GM23338 (cell line): ENCODE data around the gene UBE2E2.

Source experiments
- CREB1 ChIP-seq: fragments of 250-450 bp; sonication (Bioruptor Pico); IDR thresholded peaks from 2 replicates; pipeline ENCODE4 v1.5.0; 2020; ENCODE audit warnings: low read depth, mild to moderate bottlenecking, moderate library complexity
- EZH2 ChIP-seq: fragments of 200-600 bp; sonication (generic); IDR thresholded peaks from one replicate; pipeline ENCODE4 v1.8.0; 2017; ENCODE audit warnings: antibody characterized with exemption, mild to moderate bottlenecking, low read depth; ENCODE audit not compliant: unreplicated experiment
- EZH2phosphoT487 ChIP-seq: fragments of 200-600 bp; sonication (generic); IDR thresholded peaks from one replicate; pipeline ENCODE4 v1.8.1; 2018; ENCODE audit warnings: antibody characterized with exemption; ENCODE audit not compliant: unreplicated experiment
- JUNB ChIP-seq: IDR thresholded peaks from one replicate; pipeline ENCODE4 v1.6.1; 2016; ENCODE audit warnings: antibody characterized with exemption; ENCODE audit not compliant: unreplicated experiment
- NANOG ChIP-seq: IDR thresholded peaks from 2 replicates; pipeline ENCODE4 v1.6.1; 2016; ENCODE audit warnings: antibody characterized with exemption, borderline replicate concordance
- POLR2AphosphoS5 ChIP-seq: IDR thresholded peaks from 2 replicates; pipeline ENCODE4 v1.6.1; 2016; ENCODE audit warnings: antibody characterized with exemption, low read depth
- STAT1 ChIP-seq: IDR thresholded peaks from one replicate; pipeline ENCODE4 v1.6.1; 2016; ENCODE audit warnings: antibody characterized with exemption; ENCODE audit not compliant: unreplicated experiment
- ZNF114 ChIP-seq: fragments of 250-450 bp; sonication (Bioruptor Pico); IDR thresholded peaks from 2 replicates; pipeline ENCODE4 v1.5.0; 2020; ENCODE audit warnings: mild to moderate bottlenecking, moderate library complexity
- ZNF331 ChIP-seq: fragments of 250-450 bp; sonication (Bioruptor Pico); IDR thresholded peaks from 2 replicates; pipeline ENCODE4 v1.5.0; 2020; ENCODE audit warnings: low read depth, mild to moderate bottlenecking, moderate library complexity
- TF ChIP-seq, protein P1 (sequence below), 2 experiments: fragments of 200-600 bp in 1 of 2; sonication (generic) in 1 of 2; conservative IDR thresholded peaks; 2 replicates each; pipeline versions ENCODE4 v1.5.1 to v1.6.1; 2016 to 2017; ENCODE audit warnings: antibody characterized with exemption in 2 of 2, low read depth in 2 of 2, mild to moderate bottlenecking in 2 of 2, moderate library complexity in 1 of 2
- TF ChIP-seq, protein P2 (sequence below): IDR thresholded peaks from one replicate; pipeline ENCODE4 v1.6.1; 2018; ENCODE audit warnings: antibody characterized with exemption; ENCODE audit not compliant: unreplicated experiment
- TF ChIP-seq, protein P3 (sequence below): IDR thresholded peaks from 2 replicates; pipeline ENCODE4 v1.6.1; 2016; ENCODE audit warnings: antibody characterized with exemption

DNA sequence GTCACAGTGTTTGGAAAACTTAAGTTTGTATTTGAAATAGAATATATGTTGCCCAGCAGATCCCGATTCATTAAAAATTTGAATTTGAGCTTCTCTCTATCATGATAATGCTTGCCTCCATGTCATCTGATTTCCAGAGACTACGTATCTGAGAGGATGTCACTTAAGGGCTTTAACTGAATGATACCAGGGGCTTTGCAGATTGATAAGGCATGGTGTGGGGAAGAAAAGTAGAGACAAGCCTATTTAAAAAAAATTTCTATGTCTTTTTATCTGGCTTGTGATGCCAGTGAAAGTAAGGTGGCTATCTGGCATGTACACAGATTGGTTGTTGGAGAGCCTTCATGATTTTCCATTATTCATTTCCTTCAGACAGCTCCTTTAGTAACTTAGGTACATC lies 72.7 kb downstream of the UBE2E2 start:
- TF ChIP-seq EZH2, result no peak
- no peak for TF ChIP-seq POLR2AphosphoS5
- TF ChIP-seq, protein P1, sequence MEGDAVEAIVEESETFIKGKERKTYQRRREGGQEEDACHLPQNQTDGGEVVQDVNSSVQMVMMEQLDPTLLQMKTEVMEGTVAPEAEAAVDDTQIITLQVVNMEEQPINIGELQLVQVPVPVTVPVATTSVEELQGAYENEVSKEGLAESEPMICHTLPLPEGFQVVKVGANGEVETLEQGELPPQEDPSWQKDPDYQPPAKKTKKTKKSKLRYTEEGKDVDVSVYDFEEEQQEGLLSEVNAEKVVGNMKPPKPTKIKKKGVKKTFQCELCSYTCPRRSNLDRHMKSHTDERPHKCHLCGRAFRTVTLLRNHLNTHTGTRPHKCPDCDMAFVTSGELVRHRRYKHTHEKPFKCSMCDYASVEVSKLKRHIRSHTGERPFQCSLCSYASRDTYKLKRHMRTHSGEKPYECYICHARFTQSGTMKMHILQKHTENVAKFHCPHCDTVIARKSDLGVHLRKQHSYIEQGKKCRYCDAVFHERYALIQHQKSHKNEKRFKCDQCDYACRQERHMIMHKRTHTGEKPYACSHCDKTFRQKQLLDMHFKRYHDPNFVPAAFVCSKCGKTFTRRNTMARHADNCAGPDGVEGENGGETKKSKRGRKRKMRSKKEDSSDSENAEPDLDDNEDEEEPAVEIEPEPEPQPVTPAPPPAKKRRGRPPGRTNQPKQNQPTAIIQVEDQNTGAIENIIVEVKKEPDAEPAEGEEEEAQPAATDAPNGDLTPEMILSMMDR (conservative IDR thresholded peaks at IDR 0.05; ENCODE audit: low read depth in 2 of 2), result no peak
- TF ChIP-seq, protein P2, sequence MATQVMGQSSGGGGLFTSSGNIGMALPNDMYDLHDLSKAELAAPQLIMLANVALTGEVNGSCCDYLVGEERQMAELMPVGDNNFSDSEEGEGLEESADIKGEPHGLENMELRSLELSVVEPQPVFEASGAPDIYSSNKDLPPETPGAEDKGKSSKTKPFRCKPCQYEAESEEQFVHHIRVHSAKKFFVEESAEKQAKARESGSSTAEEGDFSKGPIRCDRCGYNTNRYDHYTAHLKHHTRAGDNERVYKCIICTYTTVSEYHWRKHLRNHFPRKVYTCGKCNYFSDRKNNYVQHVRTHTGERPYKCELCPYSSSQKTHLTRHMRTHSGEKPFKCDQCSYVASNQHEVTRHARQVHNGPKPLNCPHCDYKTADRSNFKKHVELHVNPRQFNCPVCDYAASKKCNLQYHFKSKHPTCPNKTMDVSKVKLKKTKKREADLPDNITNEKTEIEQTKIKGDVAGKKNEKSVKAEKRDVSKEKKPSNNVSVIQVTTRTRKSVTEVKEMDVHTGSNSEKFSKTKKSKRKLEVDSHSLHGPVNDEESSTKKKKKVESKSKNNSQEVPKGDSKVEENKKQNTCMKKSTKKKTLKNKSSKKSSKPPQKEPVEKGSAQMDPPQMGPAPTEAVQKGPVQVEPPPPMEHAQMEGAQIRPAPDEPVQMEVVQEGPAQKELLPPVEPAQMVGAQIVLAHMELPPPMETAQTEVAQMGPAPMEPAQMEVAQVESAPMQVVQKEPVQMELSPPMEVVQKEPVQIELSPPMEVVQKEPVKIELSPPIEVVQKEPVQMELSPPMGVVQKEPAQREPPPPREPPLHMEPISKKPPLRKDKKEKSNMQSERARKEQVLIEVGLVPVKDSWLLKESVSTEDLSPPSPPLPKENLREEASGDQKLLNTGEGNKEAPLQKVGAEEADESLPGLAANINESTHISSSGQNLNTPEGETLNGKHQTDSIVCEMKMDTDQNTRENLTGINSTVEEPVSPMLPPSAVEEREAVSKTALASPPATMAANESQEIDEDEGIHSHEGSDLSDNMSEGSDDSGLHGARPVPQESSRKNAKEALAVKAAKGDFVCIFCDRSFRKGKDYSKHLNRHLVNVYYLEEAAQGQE, result no peak
- no peak for TF ChIP-seq EZH2phosphoT487
- no peak for TF ChIP-seq ZNF331 (CRISPR knock-in tag)
- no peak for TF ChIP-seq ZNF114 (CRISPR knock-in tag)
- TF ChIP-seq JUNB, result no peak
- TF ChIP-seq STAT1, result no peak
- TF ChIP-seq NANOG, result no peak
- TF ChIP-seq CREB1 (CRISPR knock-in tag), result no peak
- TF ChIP-seq, protein P3, sequence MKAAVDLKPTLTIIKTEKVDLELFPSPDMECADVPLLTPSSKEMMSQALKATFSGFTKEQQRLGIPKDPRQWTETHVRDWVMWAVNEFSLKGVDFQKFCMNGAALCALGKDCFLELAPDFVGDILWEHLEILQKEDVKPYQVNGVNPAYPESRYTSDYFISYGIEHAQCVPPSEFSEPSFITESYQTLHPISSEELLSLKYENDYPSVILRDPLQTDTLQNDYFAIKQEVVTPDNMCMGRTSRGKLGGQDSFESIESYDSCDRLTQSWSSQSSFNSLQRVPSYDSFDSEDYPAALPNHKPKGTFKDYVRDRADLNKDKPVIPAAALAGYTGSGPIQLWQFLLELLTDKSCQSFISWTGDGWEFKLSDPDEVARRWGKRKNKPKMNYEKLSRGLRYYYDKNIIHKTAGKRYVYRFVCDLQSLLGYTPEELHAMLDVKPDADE, result no peak
